A673 (cell line): ENCODE measurements around the gene LARGE1.

ENCODE experiments used
- CTCF ChIP-seq: fragments of 300-800, 200-600 bp; sonication (generic); conservative IDR thresholded peaks from 2 replicates; pipeline ENCODE4 v1.5.1; 2017; ENCODE audit warnings: low read depth, mild to moderate bottlenecking, antibody characterized with exemption, low read length, moderate library complexity, mixed read lengths
- EZH2 ChIP-seq: fragments of 200-600 bp; sonication (generic); IDR thresholded peaks from 2 replicates; pipeline ENCODE4 v1.6.1; 2017; ENCODE audit warnings: borderline replicate concordance, low read depth, mild to moderate bottlenecking, mixed read lengths, antibody characterized with exemption, low read length; ENCODE audit not compliant: poor library complexity, severe bottlenecking

- no peak for TF ChIP-seq CTCF
- no peak for TF ChIP-seq EZH2
Measured at GRCh38 chr22:33887173-33887572, 33.1 kb downstream of the LARGE1 start.
